T follicular helper cell (primary cell): ENCODE data around the gene RAB1A.

Experiments used
- DNase-seq: peaks from one replicate; pipeline ENCODE4 v3.0.0-alpha.2; 2020; ENCODE audit warnings: low read depth

The RAB1A gene

GRCh38 chr2:65061146-65061909 is 68.6 kb downstream of the RAB1A start:
- DNase-seq, result no peak

GRCh38 chr2:65059071-65059470 is 70.8 kb downstream of the RAB1A start:
- DNase-seq, result no peak

GRCh38 chr2:65057391-65058052 is 72.4 kb downstream of the RAB1A start:
- peak; percentile 51 for DNase-seq

- no peak for DNase-seq
Observed at GRCh38 chr2:65057054-65057375, 72.9 kb downstream of the RAB1A start.

- peak; percentile 93 for DNase-seq
Observed at GRCh38 chr2:65056215-65057053, 73.5 kb downstream of the RAB1A start, which contains the start of gene CEP68. Gene CEP68 (plus strand): TSS chr2:65056416. CDS start chr2:65069445, 13,029 bp downstream.

- peak; percentile 59 for DNase-seq
Observed at GRCh38 chr2:65055422-65056214, 74.3 kb downstream of the RAB1A start.

GRCh38 chr2:65054749-65055421 is 75.0 kb downstream of the RAB1A start:
- DNase-seq, result no peak

GRCh38 chr2:65053199-65053598 is 76.7 kb downstream of the RAB1A start:
- DNase-seq, result peak; percentile 14

- DNase-seq, result no peak
Observed at GRCh38 chr2:65050931-65051330, 79.0 kb downstream of the RAB1A start.

GRCh38 chr2:65049010-65049639 is 80.8 kb downstream of the RAB1A start:
- no peak for DNase-seq

- no peak for DNase-seq
Observed at GRCh38 chr2:65046633-65047407, 83.1 kb downstream of the RAB1A start.

- no peak for DNase-seq
Observed at GRCh38 chr2:65045651-65046050, 84.3 kb downstream of the RAB1A start.

- no peak for DNase-seq
Observed at GRCh38 chr2:65044097-65044735, 85.7 kb downstream of the RAB1A start.

GRCh38 chr2:65043001-65043400 is 86.9 kb downstream of the RAB1A start:
- DNase-seq, result no peak

GRCh38 chr2:65040400-65041261 is 89.3 kb downstream of the RAB1A start:
- DNase-seq, result peak; percentile 62

- no peak for DNase-seq
Observed at GRCh38 chr2:65039640-65040039, 90.3 kb downstream of the RAB1A start.

GRCh38 chr2:65037178-65037577 is 92.7 kb downstream of the RAB1A start:
- DNase-seq, result no peak
